ENCODE measurements around the gene XRN2. TPM values are rescaled to one million over a fixed set of nuclear protein-coding genes. Genes with fewer than 3 reads are reported as not detected.

XRN2 gene
- total RNA-seq, 1 donor from 2014 or later, result 46.4 TPM

- TF ChIP-seq CTCF (IDR thresholded peaks at IDR 0.05), result no peak
- no peak for TF ChIP-seq POLR2A (IDR thresholded peaks at IDR 0.05)
- TF ChIP-seq POLR2AphosphoS5 (IDR thresholded peaks at IDR 0.05; ENCODE audit: insufficient read depth in 1 of 2, low read depth in 1 of 2), result no peak
- Histone ChIP-seq H3K4me1 (no peaks in the 10 kb centered on the region), H3K27me3 (no peaks in the 10 kb centered on the region), H3K36me3 (peaks cover 0 to 54% of the 10 kb centered on the region in 2 donors), H3K9me3 (no peaks in the 10 kb centered on the region), H3K4me3 (no peak overlapping the region), H3K27ac (no peak overlapping the region)
- no peak for DNase-seq (ENCODE audit: extremely low spot score in 2 of 2)
- intact Hi-C loops (cut with DNase I), result no loop called here
Measured at GRCh38 chr20:21336455-21337151, 33.5 kb downstream of the XRN2 start.

GRCh38 chr20:21338291-21338690 lies 35.2 kb downstream of the XRN2 start:
- intact Hi-C loops (cut with DNase I), result no loop called here
- Histone ChIP-seq H3K36me3 (peaks cover 0 to 42% of the 10 kb centered on the region in 2 donors), H3K27me3 (no peaks in the 10 kb centered on the region), H3K9me3 (no peaks in the 10 kb centered on the region), H3K4me1 (no peaks in the 10 kb centered on the region), H3K27ac (no peak overlapping the region), H3K4me3 (no peak overlapping the region)
- TF ChIP-seq POLR2AphosphoS5 (IDR thresholded peaks at IDR 0.05; ENCODE audit: insufficient read depth in 1 of 2, low read depth in 1 of 2) (no peak), CTCF (IDR thresholded peaks at IDR 0.05) (no peak), POLR2A (IDR thresholded peaks at IDR 0.05) (no peak)
- no peak for DNase-seq (ENCODE audit: extremely low spot score in 2 of 2)

- no peak for DNase-seq (ENCODE audit: extremely low spot score in 2 of 2)
- Histone ChIP-seq H3K36me3 (peaks cover 0 to 39% of the 10 kb centered on the region in 2 donors), H3K27me3 (no peaks in the 10 kb centered on the region), H3K27ac (no peak overlapping the region), H3K4me3 (no peak overlapping the region), H3K4me1 (no peaks in the 10 kb centered on the region), H3K9me3 (no peaks in the 10 kb centered on the region)
- TF ChIP-seq POLR2A (IDR thresholded peaks at IDR 0.05) (no peak), POLR2AphosphoS5 (IDR thresholded peaks at IDR 0.05; ENCODE audit: insufficient read depth in 1 of 2, low read depth in 1 of 2) (no peak), CTCF (IDR thresholded peaks at IDR 0.05) (no peak)
- intact Hi-C loops (cut with DNase I), result no loop called here
Measured at GRCh38 chr20:21339499-21339898, 36.4 kb downstream of the XRN2 start.

DNA sequence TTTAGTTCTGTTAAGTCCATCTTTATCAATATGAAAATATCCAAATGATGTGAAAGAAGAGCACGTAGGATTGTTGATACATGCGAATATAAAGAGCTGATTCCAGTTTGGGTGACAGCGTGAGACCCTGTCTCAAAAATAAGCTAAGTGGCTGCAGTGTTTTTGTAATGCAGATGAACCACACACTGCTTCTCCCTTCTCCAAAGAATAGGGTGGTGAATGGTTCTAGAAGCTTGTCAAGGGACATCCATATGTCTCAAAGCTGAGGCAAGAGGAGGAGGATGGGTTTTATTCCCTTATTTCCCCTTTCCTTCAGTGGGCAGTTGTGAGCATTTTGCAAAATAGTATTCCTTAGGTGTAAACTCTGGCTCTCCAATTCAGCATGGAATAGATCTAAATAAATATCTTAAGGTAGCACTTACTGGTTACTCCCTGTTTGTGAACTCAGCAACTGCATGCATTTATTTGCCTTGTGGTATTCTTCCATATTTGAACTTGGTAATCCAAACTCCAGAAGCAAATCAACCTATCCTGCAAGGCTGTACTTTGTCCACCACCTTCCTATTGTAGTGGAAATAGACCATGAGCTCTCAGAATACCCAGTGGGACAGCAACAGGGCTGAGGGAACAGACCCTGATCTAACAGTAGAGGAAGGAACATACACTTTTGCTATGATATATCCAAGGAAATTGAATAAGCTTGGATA lies 38.0 kb downstream of the XRN2 start:
- no peak for DNase-seq (ENCODE audit: extremely low spot score in 2 of 2)
- no peak overlapping the region for H3K27ac ChIP-seq
- intact Hi-C loops (cut with DNase I), result no loop called here
- no peak for TF ChIP-seq POLR2AphosphoS5 (IDR thresholded peaks at IDR 0.05; ENCODE audit: insufficient read depth in 1 of 2, low read depth in 1 of 2)
- TF ChIP-seq POLR2A (IDR thresholded peaks at IDR 0.05), result no peak
- no peak for TF ChIP-seq CTCF (IDR thresholded peaks at IDR 0.05)
- H3K27me3 ChIP-seq, result no peaks in the 10 kb centered on the region
- H3K4me1 ChIP-seq, result no peaks in the 10 kb centered on the region
- H3K4me3 ChIP-seq, result no peak overlapping the region
- H3K9me3 ChIP-seq, result no peaks in the 10 kb centered on the region
- peaks cover 0 to 40% of the 10 kb centered on the region in 2 donors for H3K36me3 ChIP-seq
